Uterus (tissue), 4 donors: ENCODE data around the gene RNF157. TPM values are rescaled to one million over a fixed set of nuclear protein-coding genes. Genes with fewer than 3 reads are reported as not detected.

Experiments used
- DNase-seq, 2 donors: peaks; one replicate each; pipeline ENCODE4 v3.0.0-alpha.2; 2019 to 2020
- H3K27ac ChIP-seq, 2 donors: fragments of 200-600 bp; sonication (generic); 1 replicate in 1 of 2; 2 replicates in 1 of 2; pipeline ENCODE4 v1.5.1; 2016 to 2018
- H3K27me3 ChIP-seq, 2 donors: fragments of 200-600 bp; sonication (generic); one replicate each; pipeline ENCODE4 v1.5.1; 2018 to 2019; ENCODE audit warnings: control low read depth in 1 of 2
- H3K36me3 ChIP-seq, 2 donors: fragments of 200-600 bp; sonication (generic); one replicate each; pipeline ENCODE4 v1.5.1; 2019; ENCODE audit warnings: control low read depth in 1 of 2
- H3K4me1 ChIP-seq, 2 donors: fragments of 200-600 bp; sonication (generic); one replicate each; pipeline ENCODE4 v1.5.1; 2018 to 2019; ENCODE audit warnings: control low read depth in 1 of 2
- H3K4me3 ChIP-seq, 2 donors: fragments of 200-600 bp; sonication (generic); 1 replicate in 1 of 2; 2 replicates in 1 of 2; pipeline ENCODE4 v1.5.1; 2018 to 2019; ENCODE audit warnings: mild to moderate bottlenecking in 1 of 2
- H3K9me3 ChIP-seq, 2 donors: fragments of 200-600 bp; sonication (generic); one replicate each; pipeline ENCODE4 v1.5.1; 2019; ENCODE audit warnings: control low read depth in 1 of 2
- CTCF ChIP-seq, 4 experiments: fragments of 200-600 bp in 2 of 4; fragments of 450-650 bp in 2 of 4; sonication (generic) in 2 of 4; IDR thresholded peaks; one replicate each; pipeline ENCODE4 v1.5.1; 2016 to 2019; ENCODE audit warnings: antibody characterized with exemption in 4 of 4, mild to moderate bottlenecking in 2 of 4, moderate library complexity in 1 of 4
- POLR2A ChIP-seq, 2 donors: fragments of 450-650 bp; IDR thresholded peaks; one replicate each; pipeline ENCODE4 v1.6.1; 2016; ENCODE audit warnings: antibody characterized with exemption in 2 of 2, mild to moderate bottlenecking in 1 of 2, moderate library complexity in 1 of 2
- intact Hi-C: fragments of 100-400 bp; cut with DNase I; formaldehyde crosslinking; loops from one replicate; pipeline ENCODE4 v1.15.1; 2023; ENCODE audit warnings: low total_unique reads
- total RNA-seq, 4 donors: library from RNA; depleted of rRNA in 3 of 4; stranded (reverse); fragments of >200 nt in 3 of 4; gene quantifications; one replicate each; pipeline versions ENCODE4 v1.1.0 to v1.2.4, GENCODE V29; 2014 to 2023
- donor health status: DM: yes; HTN: yes; CAD: no.

The RNF157 gene
- total RNA-seq, 4 donors from 2014 or later = 0.77 to 5.7 (median 1.7) TPM

GRCh38 chr17:76272541-76273444 lies 32.5 kb upstream of the RNF157 start:
- H3K27me3 ChIP-seq = no peaks in the 10 kb centered on the region
- H3K27ac ChIP-seq = peak overlapping the region in 1 of 2 donors; percentile 12
- intact Hi-C loops = no loop called here
- H3K4me1 ChIP-seq = peaks cover 0 to 15% of the 10 kb centered on the region in 2 donors
- no peak for TF ChIP-seq CTCF (IDR thresholded peaks at IDR 0.05)
- TF ChIP-seq POLR2A (IDR thresholded peaks at IDR 0.05) = no peak
- peak overlapping the region in 1 of 2 donors; percentile 34 for H3K4me3 ChIP-seq
- no peaks in the 10 kb centered on the region for H3K36me3 ChIP-seq
- DNase-seq = no peak
- no peaks in the 10 kb centered on the region for H3K9me3 ChIP-seq

GRCh38 chr17:76271669-76272540 lies 31.6 kb upstream of the RNF157 start:
- Histone ChIP-seq H3K27me3 (no peaks in the 10 kb centered on the region), H3K4me3 (peak overlapping the region; percentile 6 to 34), H3K36me3 (no peaks in the 10 kb centered on the region), H3K4me1 (peaks cover 0 to 19% of the 10 kb centered on the region in 2 donors), H3K9me3 (no peaks in the 10 kb centered on the region), H3K27ac (peak overlapping the region in 1 of 2 donors; percentile 12)
- no peak for DNase-seq
- TF ChIP-seq CTCF (IDR thresholded peaks at IDR 0.05) (no peak), POLR2A (IDR thresholded peaks at IDR 0.05) (no peak)
- intact Hi-C loops = no loop called here

- Histone ChIP-seq H3K27ac (no peak overlapping the region), H3K4me1 (peaks cover 0 to 22% of the 10 kb centered on the region in 2 donors)
Observed at GRCh38 chr17:76270770-76271668, 30.7 kb upstream of the RNF157 start.

GRCh38 chr17:76270127-76270592 lies 29.9 kb upstream of the RNF157 start:
- intact Hi-C loops = no loop called here
- Histone ChIP-seq H3K27ac (no peak overlapping the region), H3K36me3 (no peaks in the 10 kb centered on the region), H3K9me3 (no peaks in the 10 kb centered on the region), H3K27me3 (no peaks in the 10 kb centered on the region), H3K4me1 (peaks cover 0 to 22% of the 10 kb centered on the region in 2 donors), H3K4me3 (no peak overlapping the region)
- TF ChIP-seq POLR2A (IDR thresholded peaks at IDR 0.05) (no peak), CTCF (IDR thresholded peaks at IDR 0.05) (no peak)
- no peak for DNase-seq

More at GRCh38 chr17:76270770-76271668, 30.7 kb upstream of the RNF157 start:
- H3K4me3 ChIP-seq = peak overlapping the region in 1 of 2 donors; percentile 34
- intact Hi-C loops = no loop called here
- TF ChIP-seq POLR2A (IDR thresholded peaks at IDR 0.05) = no peak
- TF ChIP-seq CTCF (IDR thresholded peaks at IDR 0.05) = no peak
- H3K9me3 ChIP-seq = no peaks in the 10 kb centered on the region
- H3K27me3 ChIP-seq = no peaks in the 10 kb centered on the region
- no peak for DNase-seq
- H3K36me3 ChIP-seq = no peaks in the 10 kb centered on the region
